Measurements from ENCODE around the gene AKAP9.

DNA sequence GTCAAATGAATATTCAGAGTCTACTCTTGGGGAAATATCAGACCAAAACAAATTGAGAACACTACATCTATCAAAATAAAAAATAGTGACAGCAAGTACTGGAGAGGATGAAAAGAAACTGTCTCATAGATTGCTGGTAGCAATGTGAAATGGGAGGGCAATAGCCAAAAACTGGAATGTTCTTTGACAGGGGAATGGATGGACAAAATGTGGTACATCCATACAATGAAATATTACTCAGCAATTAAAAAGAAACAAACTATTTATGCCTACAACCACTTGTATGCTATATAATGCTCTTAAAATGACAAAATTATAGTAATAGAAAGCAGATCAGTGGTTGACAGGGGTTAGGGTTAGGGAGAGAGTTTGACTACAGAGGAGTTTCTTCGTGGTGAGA is 147.6 kb downstream of the AKAP9 start:
- TF ChIP-seq, protein P1, sequence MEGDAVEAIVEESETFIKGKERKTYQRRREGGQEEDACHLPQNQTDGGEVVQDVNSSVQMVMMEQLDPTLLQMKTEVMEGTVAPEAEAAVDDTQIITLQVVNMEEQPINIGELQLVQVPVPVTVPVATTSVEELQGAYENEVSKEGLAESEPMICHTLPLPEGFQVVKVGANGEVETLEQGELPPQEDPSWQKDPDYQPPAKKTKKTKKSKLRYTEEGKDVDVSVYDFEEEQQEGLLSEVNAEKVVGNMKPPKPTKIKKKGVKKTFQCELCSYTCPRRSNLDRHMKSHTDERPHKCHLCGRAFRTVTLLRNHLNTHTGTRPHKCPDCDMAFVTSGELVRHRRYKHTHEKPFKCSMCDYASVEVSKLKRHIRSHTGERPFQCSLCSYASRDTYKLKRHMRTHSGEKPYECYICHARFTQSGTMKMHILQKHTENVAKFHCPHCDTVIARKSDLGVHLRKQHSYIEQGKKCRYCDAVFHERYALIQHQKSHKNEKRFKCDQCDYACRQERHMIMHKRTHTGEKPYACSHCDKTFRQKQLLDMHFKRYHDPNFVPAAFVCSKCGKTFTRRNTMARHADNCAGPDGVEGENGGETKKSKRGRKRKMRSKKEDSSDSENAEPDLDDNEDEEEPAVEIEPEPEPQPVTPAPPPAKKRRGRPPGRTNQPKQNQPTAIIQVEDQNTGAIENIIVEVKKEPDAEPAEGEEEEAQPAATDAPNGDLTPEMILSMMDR (IDR thresholded peaks at IDR 0.05) = no peak
- no peak for TF ChIP-seq POLR2A (IDR thresholded peaks at IDR 0.05)

All from body of pancreas (tissue), 4 donors.